GM12875 (cell line): ENCODE measurements around the gene GJD4.

ENCODE experiments used
- H3K4me3 ChIP-seq: one replicate; pipeline ENCODE4 v1.5.1; 2011; ENCODE audit warnings: low read depth, low read length, control low read depth
- CTCF ChIP-seq: IDR thresholded peaks from 2 replicates; pipeline ENCODE4 v1.5.1; 2011; ENCODE audit warnings: low read depth, mild to moderate bottlenecking, control low read depth, inconsistent platforms, low read length, moderate library complexity, borderline replicate concordance; ENCODE audit not compliant: insufficient read depth

The GJD4 gene

GRCh38 chr10:35636956-35637355, 31.8 kb downstream of the GJD4 start:
- no peak for TF ChIP-seq CTCF

DNA sequence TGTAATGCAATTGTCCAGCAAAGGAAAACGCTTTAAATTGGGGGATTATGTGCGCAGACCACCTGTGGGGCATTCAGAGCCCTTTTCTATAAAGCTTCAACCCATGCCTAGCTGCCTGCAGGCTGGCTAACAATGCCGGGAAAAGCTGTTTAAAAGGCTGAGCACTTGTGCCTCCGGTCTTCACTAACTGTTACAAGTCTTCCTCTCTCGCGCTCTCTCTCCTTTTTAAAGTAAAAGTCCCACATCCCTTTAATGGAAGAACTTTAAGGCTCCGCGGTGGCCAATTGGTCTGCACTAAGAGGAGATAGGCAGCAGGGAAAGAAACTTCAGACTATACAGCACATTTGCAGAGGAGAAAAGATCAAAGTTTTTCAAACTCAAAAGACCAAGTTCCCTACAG, 32.3 kb downstream of the GJD4 start:
- TF ChIP-seq CTCF: no peak
- H3K4me3 ChIP-seq: no peak overlapping the region

More at GRCh38 chr10:35636956-35637355, 31.8 kb downstream of the GJD4 start:
- H3K4me3 ChIP-seq: no peak overlapping the region

- no peak overlapping the region for H3K4me3 ChIP-seq
- no peak for TF ChIP-seq CTCF
Measured at GRCh38 chr10:35638101-35638500, 33.0 kb downstream of the GJD4 start.

- H3K4me3 ChIP-seq: no peak overlapping the region
- no peak for TF ChIP-seq CTCF
Measured at GRCh38 chr10:35639021-35639727, 34.0 kb downstream of the GJD4 start.

- H3K4me3 ChIP-seq: no peak overlapping the region
- TF ChIP-seq CTCF: no peak
Measured at GRCh38 chr10:35639728-35640401, 34.7 kb downstream of the GJD4 start.

- peak; percentile 42; the same call in 1 of the 2 replicates for TF ChIP-seq CTCF
- H3K4me3 ChIP-seq: no peak overlapping the region
Measured at GRCh38 chr10:35640474-35640873, 35.3 kb downstream of the GJD4 start.
